Neural cell (in vitro differentiated cells): ENCODE results near the gene PSMG4.

ENCODE experiments used
- EP300 ChIP-seq: fragments of 450-650 bp; conservative IDR thresholded peaks from 2 replicates; pipeline ENCODE4 v1.6.1; 2014; ENCODE audit warnings: antibody characterized with exemption, mild to moderate bottlenecking, moderate library complexity; ENCODE audit not compliant: poor library complexity, severe bottlenecking
- EZH2 ChIP-seq: fragments of 200-600, 300-800 bp; shearing (Covaris generic), sonication (generic); IDR thresholded peaks from 2 replicates; pipeline ENCODE4 v1.6.1; 2014; ENCODE audit warnings: antibody characterized with exemption, low read length, borderline replicate concordance, mild to moderate bottlenecking; ENCODE audit not compliant: insufficient read depth, poor library complexity, severe bottlenecking
- RAD21 ChIP-seq: fragments of 450-650 bp; conservative IDR thresholded peaks from 2 replicates; pipeline ENCODE4 v1.6.1; 2014; ENCODE audit warnings: antibody characterized with exemption, mild to moderate bottlenecking, moderate library complexity

- no peak for TF ChIP-seq EP300
- no peak for TF ChIP-seq RAD21
- TF ChIP-seq EZH2: no peak
Observed at GRCh38 chr6:3285049-3285639, 26.4 kb downstream of the PSMG4 start.
